MCF 10A (cell line): ENCODE results near the gene SLC6A4. TPM values are rescaled to one million over a fixed set of nuclear protein-coding genes. Genes with fewer than 3 reads are reported as not detected.

ENCODE experiments used
- BruUV-seq: library from RNA; stranded (reverse); fragments of 400-500 nt; replicated peaks from 2 replicates; lab custom pipeline; 2021; lab: Mats Ljungman, UMichigan
- CTCF ChIA-PET: fragments of 300-600 bp; sonication (Branson Sonifier 250); formaldehyde crosslinking; extraction: SDS; loops from one replicate; lab custom pipeline; 2021; ENCODE audit warnings: antibody characterized with exemption, inconsistent platforms; lab: Yijun Ruan, JAX
- POLR2A ChIA-PET: fragments of 300-600, 350-650 bp; sonication (Branson Sonifier 250); formaldehyde crosslinking; extraction: SDS; loops from one replicate; lab custom pipeline; 2020; ENCODE audit warnings: antibody characterized with exemption, inconsistent platforms; lab: Yijun Ruan, JAX
- DNase-seq: peaks from one replicate; pipeline ENCODE4 v3.0.0-alpha.2; 2018; ENCODE audit not compliant: unreplicated experiment
- H3K27ac Mint-ChIP-seq: one replicate; pipeline ENCODE4 v1.8.0; 2022; ENCODE audit warnings: mild to moderate bottlenecking, low read depth, mixed read lengths; ENCODE audit not compliant: unreplicated experiment
- H3K27me3 Mint-ChIP-seq: one replicate; pipeline ENCODE4 v1.8.0; 2022; ENCODE audit warnings: mixed read lengths; ENCODE audit not compliant: insufficient read depth, unreplicated experiment
- H3K36me3 Mint-ChIP-seq: one replicate; pipeline ENCODE4 v1.8.0; 2022; ENCODE audit warnings: mild to moderate bottlenecking, moderate library complexity, mixed read lengths; ENCODE audit not compliant: insufficient read depth, unreplicated experiment
- H3K4me1 Mint-ChIP-seq: one replicate; pipeline ENCODE4 v1.8.0; 2022; ENCODE audit warnings: mixed read lengths; ENCODE audit not compliant: insufficient read depth, unreplicated experiment
- H3K4me3 Mint-ChIP-seq: one replicate; pipeline ENCODE4 v1.8.0; 2022; ENCODE audit warnings: mild to moderate bottlenecking, moderate library complexity, mixed read lengths; ENCODE audit not compliant: unreplicated experiment
- H3K9me3 Mint-ChIP-seq: one replicate; pipeline ENCODE4 v1.8.0; 2022; ENCODE audit warnings: mixed read lengths; ENCODE audit not compliant: unreplicated experiment
- CTCF ChIP-seq: fragments of 200-600 bp; IDR thresholded peaks from one replicate; pipeline ENCODE4 v1.8.0; 2022; ENCODE audit warnings: antibody characterized with exemption, mild to moderate bottlenecking; ENCODE audit not compliant: unreplicated experiment
- intact Hi-C: fragments of 100-400 bp; cut with micrococcal nuclease; formaldehyde crosslinking; loops from 2 replicates; pipeline ENCODE4 v1.14.1; 2022
- total RNA-seq: library from RNA; stranded (reverse); gene quantifications from 2 replicates; pipeline ENCODE4 v1.2.3, GENCODE V29; 2022

SLC6A4 gene
- total RNA-seq, 1 experiment from 2014 or later = not detected

- CTCF ChIA-PET = interaction anchor here (0.6 kb wide), 1 partner anchor 76 kb away, joined by 3 read pairs; no protein-coding TSS in a partner anchor
- H3K27ac Mint-ChIP-seq = no peak overlapping the region
Measured at GRCh38 chr17:30263552-30264333, 28.2 kb upstream of the SLC6A4 start.

GRCh38 chr17:30256756-30257506 lies 21.4 kb upstream of the SLC6A4 start:
- H3K27ac Mint-ChIP-seq = no peak overlapping the region

More at GRCh38 chr17:30263552-30264333, 28.2 kb upstream of the SLC6A4 start:
- H3K36me3 Mint-ChIP-seq = peaks cover 34% of the 10 kb centered on the region
- no peaks in the 10 kb centered on the region for H3K9me3 Mint-ChIP-seq
- H3K4me1 Mint-ChIP-seq = no peaks in the 10 kb centered on the region
- no peak for DNase-seq
- H3K4me3 Mint-ChIP-seq = no peak overlapping the region
- no TSS peak for BruUV-seq
- no peaks in the 10 kb centered on the region for H3K27me3 Mint-ChIP-seq
- TF ChIP-seq CTCF = no peak
- POLR2A ChIA-PET = no interaction called here
- intact Hi-C loops = no loop called here

GRCh38 chr17:30254150-30254549 lies 18.7 kb upstream of the SLC6A4 start:
- CTCF ChIA-PET = interaction anchor here (0.7 kb wide), 2 partner anchors 44 to 62 kb away, joined by 3 read pairs; no protein-coding TSS in a partner anchor

More at GRCh38 chr17:30256756-30257506, 21.4 kb upstream of the SLC6A4 start:
- peaks cover 35% of the 10 kb centered on the region for H3K36me3 Mint-ChIP-seq
- no peaks in the 10 kb centered on the region for H3K4me1 Mint-ChIP-seq
- BruUV-seq = no TSS peak
- intact Hi-C loops = no loop called here
- no peak for DNase-seq
- no peaks in the 10 kb centered on the region for H3K27me3 Mint-ChIP-seq
- no peak for TF ChIP-seq CTCF
- no peaks in the 10 kb centered on the region for H3K9me3 Mint-ChIP-seq
- H3K4me3 Mint-ChIP-seq = no peak overlapping the region
- ChIA-PET POLR2A (interaction anchor here (0.6 kb wide), 2 partner anchors 108 to 311 kb away, joined by 3 read pairs; no protein-coding TSS in a partner anchor), CTCF (no interaction called here)

More at GRCh38 chr17:30254150-30254549, 18.7 kb upstream of the SLC6A4 start:
- no TSS peak for BruUV-seq
- DNase-seq = no peak
- no peaks in the 10 kb centered on the region for H3K9me3 Mint-ChIP-seq
- H3K4me1 Mint-ChIP-seq = no peaks in the 10 kb centered on the region
- no peaks in the 10 kb centered on the region for H3K27me3 Mint-ChIP-seq
- no peak overlapping the region for H3K27ac Mint-ChIP-seq
- TF ChIP-seq CTCF = no peak
- H3K36me3 Mint-ChIP-seq = peaks cover 28% of the 10 kb centered on the region
- POLR2A ChIA-PET = no interaction called here
- intact Hi-C loops = no loop called here
- no peak overlapping the region for H3K4me3 Mint-ChIP-seq
